ENCODE results near the gene GNPTAB.

DNA sequence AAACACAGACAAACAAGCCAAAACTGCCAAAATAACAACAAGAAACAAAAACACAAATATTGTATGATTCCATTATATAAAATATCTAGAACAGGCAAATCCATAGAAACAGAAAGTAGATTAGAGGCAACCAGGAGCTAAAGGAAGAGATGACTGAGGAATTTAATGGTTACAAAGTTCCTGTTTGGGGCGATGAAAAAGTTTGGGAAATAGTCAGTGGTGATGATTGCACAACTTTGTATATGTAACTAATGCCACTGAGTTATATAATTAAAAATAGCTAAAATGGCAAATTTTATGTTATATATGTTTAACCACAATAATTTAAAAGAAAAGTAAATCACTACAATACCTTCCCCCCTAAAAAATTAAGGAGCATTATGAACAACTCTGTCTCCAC lies 24.5 kb downstream of the GNPTAB start:
- TF ChIP-seq, protein P1, sequence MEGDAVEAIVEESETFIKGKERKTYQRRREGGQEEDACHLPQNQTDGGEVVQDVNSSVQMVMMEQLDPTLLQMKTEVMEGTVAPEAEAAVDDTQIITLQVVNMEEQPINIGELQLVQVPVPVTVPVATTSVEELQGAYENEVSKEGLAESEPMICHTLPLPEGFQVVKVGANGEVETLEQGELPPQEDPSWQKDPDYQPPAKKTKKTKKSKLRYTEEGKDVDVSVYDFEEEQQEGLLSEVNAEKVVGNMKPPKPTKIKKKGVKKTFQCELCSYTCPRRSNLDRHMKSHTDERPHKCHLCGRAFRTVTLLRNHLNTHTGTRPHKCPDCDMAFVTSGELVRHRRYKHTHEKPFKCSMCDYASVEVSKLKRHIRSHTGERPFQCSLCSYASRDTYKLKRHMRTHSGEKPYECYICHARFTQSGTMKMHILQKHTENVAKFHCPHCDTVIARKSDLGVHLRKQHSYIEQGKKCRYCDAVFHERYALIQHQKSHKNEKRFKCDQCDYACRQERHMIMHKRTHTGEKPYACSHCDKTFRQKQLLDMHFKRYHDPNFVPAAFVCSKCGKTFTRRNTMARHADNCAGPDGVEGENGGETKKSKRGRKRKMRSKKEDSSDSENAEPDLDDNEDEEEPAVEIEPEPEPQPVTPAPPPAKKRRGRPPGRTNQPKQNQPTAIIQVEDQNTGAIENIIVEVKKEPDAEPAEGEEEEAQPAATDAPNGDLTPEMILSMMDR (conservative IDR thresholded peaks at IDR 0.05), result no peak
- TF ChIP-seq EZH2 (IDR thresholded peaks at IDR 0.05; ENCODE audit: low read depth), result no peak

Measured in PC-9 (cell line).